Fibroblast of gingiva (primary cell): ENCODE measurements around the gene CCNK.

Source experiments
- DNase-seq: peaks from one replicate; pipeline ENCODE4 v3.0.0-alpha.2; 2011; ENCODE audit warnings: low read depth

CCNK gene

GRCh38 chr14:99520571-99521081 lies 39.4 kb downstream of the CCNK start:
- no peak for DNase-seq

GRCh38 chr14:99521176-99522024 lies 40.2 kb downstream of the CCNK start:
- DNase-seq: no peak

GRCh38 chr14:99522025-99522401 lies 40.8 kb downstream of the CCNK start:
- no peak for DNase-seq

- no peak for DNase-seq
Observed at GRCh38 chr14:99522457-99522891, 41.3 kb downstream of the CCNK start.

- no peak for DNase-seq
Observed at GRCh38 chr14:99522934-99523703, 41.9 kb downstream of the CCNK start.

GRCh38 chr14:99523704-99524055 lies 42.5 kb downstream of the CCNK start:
- no peak for DNase-seq

GRCh38 chr14:99524091-99524661 lies 43.0 kb downstream of the CCNK start:
- DNase-seq: no peak

- DNase-seq: no peak
Observed at GRCh38 chr14:99524804-99525698, 43.8 kb downstream of the CCNK start.

GRCh38 chr14:99525699-99526080 lies 44.5 kb downstream of the CCNK start:
- DNase-seq: no peak

- no peak for DNase-seq
Observed at GRCh38 chr14:99527026-99527425, 45.8 kb downstream of the CCNK start.

- DNase-seq: no peak
Observed at GRCh38 chr14:99527427-99528076, 46.3 kb downstream of the CCNK start.

GRCh38 chr14:99529899-99530298 lies 48.7 kb downstream of the CCNK start:
- DNase-seq: no peak

- no peak for DNase-seq
Observed at GRCh38 chr14:99530407-99531155, 49.4 kb downstream of the CCNK start.

GRCh38 chr14:99531251-99532096 lies 50.3 kb downstream of the CCNK start:
- DNase-seq: no peak

- no peak for DNase-seq
Observed at GRCh38 chr14:99532310-99532709, 51.1 kb downstream of the CCNK start.

GRCh38 chr14:99534333-99534732 lies 53.1 kb downstream of the CCNK start:
- no peak for DNase-seq

GRCh38 chr14:99534863-99535262 lies 53.7 kb downstream of the CCNK start:
- no peak for DNase-seq

- no peak for DNase-seq
Observed at GRCh38 chr14:99535448-99535847, 54.2 kb downstream of the CCNK start.

GRCh38 chr14:99535908-99536778 lies 54.9 kb downstream of the CCNK start:
- DNase-seq: no peak
